ENCODE data around the gene CPD. TPM values are rescaled to one million over a fixed set of nuclear protein-coding genes. Genes with fewer than 3 reads are reported as not detected.

CPD gene
- total RNA-seq, 1 experiment from 2014 or later = 38.0 TPM

GRCh38 chr17:30366536-30366935, 12.2 kb upstream of the CPD start:
- ChIA-PET POLR2A (ENCODE audit: low non-redundant PET) (interaction anchor here (0.6 kb wide), 1 partner anchor 8 kb away, joined by 3 read pairs; no protein-coding TSS in a partner anchor), CTCF (no interaction called here)
- Histone ChIP-seq H3K9me3 (ENCODE audit: low read depth, low read length, poor library complexity, severe bottlenecking) (peaks cover 10% of the 10 kb centered on the region), H3K27me3 (replicated peaks; ENCODE audit: insufficient read depth, low read depth, low read length, poor library complexity) (peaks cover 5% of the 10 kb centered on the region), H3K4me1 (ENCODE audit: insufficient read depth, low read length, poor library complexity, severe bottlenecking) (no peaks in the 10 kb centered on the region), H3K4me3 (ENCODE audit: low read depth, low read length, poor library complexity, severe bottlenecking) (no peak overlapping the region), H3K27ac (ENCODE audit: low read depth, low read length, poor library complexity, severe bottlenecking) (no peak overlapping the region), H3K36me3 (ENCODE audit: insufficient read depth, low read length, poor library complexity, severe bottlenecking) (no peaks in the 10 kb centered on the region)
- no peak for TF ChIP-seq EZH2 (IDR thresholded peaks at IDR 0.05; ENCODE audit: borderline replicate concordance, low read depth, low read length, poor library complexity, severe bottlenecking)
- TF ChIP-seq, protein P1, sequence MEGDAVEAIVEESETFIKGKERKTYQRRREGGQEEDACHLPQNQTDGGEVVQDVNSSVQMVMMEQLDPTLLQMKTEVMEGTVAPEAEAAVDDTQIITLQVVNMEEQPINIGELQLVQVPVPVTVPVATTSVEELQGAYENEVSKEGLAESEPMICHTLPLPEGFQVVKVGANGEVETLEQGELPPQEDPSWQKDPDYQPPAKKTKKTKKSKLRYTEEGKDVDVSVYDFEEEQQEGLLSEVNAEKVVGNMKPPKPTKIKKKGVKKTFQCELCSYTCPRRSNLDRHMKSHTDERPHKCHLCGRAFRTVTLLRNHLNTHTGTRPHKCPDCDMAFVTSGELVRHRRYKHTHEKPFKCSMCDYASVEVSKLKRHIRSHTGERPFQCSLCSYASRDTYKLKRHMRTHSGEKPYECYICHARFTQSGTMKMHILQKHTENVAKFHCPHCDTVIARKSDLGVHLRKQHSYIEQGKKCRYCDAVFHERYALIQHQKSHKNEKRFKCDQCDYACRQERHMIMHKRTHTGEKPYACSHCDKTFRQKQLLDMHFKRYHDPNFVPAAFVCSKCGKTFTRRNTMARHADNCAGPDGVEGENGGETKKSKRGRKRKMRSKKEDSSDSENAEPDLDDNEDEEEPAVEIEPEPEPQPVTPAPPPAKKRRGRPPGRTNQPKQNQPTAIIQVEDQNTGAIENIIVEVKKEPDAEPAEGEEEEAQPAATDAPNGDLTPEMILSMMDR (conservative IDR thresholded peaks at IDR 0.05; ENCODE audit: low read depth, low read length) = no peak
- no TSS peak for BruUV-seq (replicated peaks)
- no peak for DNase-seq (ENCODE audit: low spot score)
- intact Hi-C loops (cut with micrococcal nuclease; ENCODE audit: unreplicated experiment) = no loop called here

GRCh38 chr17:30368912-30369720, 9.6 kb upstream of the CPD start:
- no peaks in the 10 kb centered on the region for H3K4me1 ChIP-seq (ENCODE audit: insufficient read depth, low read length, poor library complexity, severe bottlenecking)
- no peak overlapping the region for H3K27ac ChIP-seq (ENCODE audit: low read depth, low read length, poor library complexity, severe bottlenecking)
- TF ChIP-seq EZH2 (IDR thresholded peaks at IDR 0.05; ENCODE audit: borderline replicate concordance, low read depth, low read length, poor library complexity, severe bottlenecking) = no peak
- TF ChIP-seq, protein P1 (conservative IDR thresholded peaks at IDR 0.05; ENCODE audit: low read depth, low read length) = no peak
- ChIA-PET POLR2A (ENCODE audit: low non-redundant PET) (no interaction called here), CTCF (interaction anchor here (0.6 kb wide), 1 partner anchor 28 kb away, joined by 3 read pairs; no protein-coding TSS in a partner anchor)
- intact Hi-C loops (cut with micrococcal nuclease; ENCODE audit: unreplicated experiment) = no loop called here
- H3K36me3 ChIP-seq (ENCODE audit: insufficient read depth, low read length, poor library complexity, severe bottlenecking) = no peaks in the 10 kb centered on the region
- no peak overlapping the region for H3K4me3 ChIP-seq (ENCODE audit: low read depth, low read length, poor library complexity, severe bottlenecking)
- BruUV-seq (replicated peaks) = no TSS peak
- no peak for DNase-seq (ENCODE audit: low spot score)
- no peaks in the 10 kb centered on the region for H3K9me3 ChIP-seq (ENCODE audit: low read depth, low read length, poor library complexity, severe bottlenecking)
- H3K27me3 ChIP-seq (replicated peaks; ENCODE audit: insufficient read depth, low read depth, low read length, poor library complexity) = peaks cover 15% of the 10 kb centered on the region

DNA sequence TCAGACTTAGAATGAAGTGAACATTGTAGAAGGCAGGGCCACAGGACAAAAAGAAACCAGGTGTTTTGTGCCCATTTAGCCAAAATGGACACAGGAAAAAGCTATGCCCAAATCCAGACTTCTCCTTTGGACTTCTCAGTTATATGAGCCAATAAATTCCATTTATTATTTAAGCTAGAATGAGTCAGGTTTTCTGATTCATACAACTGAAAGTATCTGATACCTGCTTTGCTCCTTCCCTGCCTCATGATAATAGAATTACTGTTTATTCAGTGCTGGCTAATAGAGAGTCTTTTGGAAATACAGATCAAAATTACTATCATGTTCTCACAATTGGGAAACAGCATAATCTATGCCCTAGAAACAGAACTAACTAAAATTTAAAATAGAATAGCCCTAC, 8.7 kb upstream of the CPD start:
- intact Hi-C loops (cut with micrococcal nuclease; ENCODE audit: unreplicated experiment) = no loop called here
- no peak for TF ChIP-seq EZH2 (IDR thresholded peaks at IDR 0.05; ENCODE audit: borderline replicate concordance, low read depth, low read length, poor library complexity, severe bottlenecking)
- TF ChIP-seq, protein P1 (conservative IDR thresholded peaks at IDR 0.05; ENCODE audit: low read depth, low read length) = no peak
- Histone ChIP-seq H3K4me1 (ENCODE audit: insufficient read depth, low read length, poor library complexity, severe bottlenecking) (no peaks in the 10 kb centered on the region), H3K36me3 (ENCODE audit: insufficient read depth, low read length, poor library complexity, severe bottlenecking) (no peaks in the 10 kb centered on the region), H3K4me3 (ENCODE audit: low read depth, low read length, poor library complexity, severe bottlenecking) (no peak overlapping the region), H3K27me3 (replicated peaks; ENCODE audit: insufficient read depth, low read depth, low read length, poor library complexity) (peaks cover 15% of the 10 kb centered on the region), H3K27ac (ENCODE audit: low read depth, low read length, poor library complexity, severe bottlenecking) (no peak overlapping the region), H3K9me3 (ENCODE audit: low read depth, low read length, poor library complexity, severe bottlenecking) (no peaks in the 10 kb centered on the region)
- POLR2A ChIA-PET (ENCODE audit: low non-redundant PET) = no interaction called here
- no TSS peak for BruUV-seq (replicated peaks)
- CTCF ChIA-PET = no interaction called here
- DNase-seq (ENCODE audit: low spot score) = no peak
